T-helper 2 cell (primary cell): ENCODE results near the gene NHSL1.

Source experiments
- DNase-seq, 5 experiments: peaks; one replicate each; pipeline versions ENCODE4 v3.0.0 to v3.0.0-alpha.2; 2012 to 2022

Gene NHSL1

DNA sequence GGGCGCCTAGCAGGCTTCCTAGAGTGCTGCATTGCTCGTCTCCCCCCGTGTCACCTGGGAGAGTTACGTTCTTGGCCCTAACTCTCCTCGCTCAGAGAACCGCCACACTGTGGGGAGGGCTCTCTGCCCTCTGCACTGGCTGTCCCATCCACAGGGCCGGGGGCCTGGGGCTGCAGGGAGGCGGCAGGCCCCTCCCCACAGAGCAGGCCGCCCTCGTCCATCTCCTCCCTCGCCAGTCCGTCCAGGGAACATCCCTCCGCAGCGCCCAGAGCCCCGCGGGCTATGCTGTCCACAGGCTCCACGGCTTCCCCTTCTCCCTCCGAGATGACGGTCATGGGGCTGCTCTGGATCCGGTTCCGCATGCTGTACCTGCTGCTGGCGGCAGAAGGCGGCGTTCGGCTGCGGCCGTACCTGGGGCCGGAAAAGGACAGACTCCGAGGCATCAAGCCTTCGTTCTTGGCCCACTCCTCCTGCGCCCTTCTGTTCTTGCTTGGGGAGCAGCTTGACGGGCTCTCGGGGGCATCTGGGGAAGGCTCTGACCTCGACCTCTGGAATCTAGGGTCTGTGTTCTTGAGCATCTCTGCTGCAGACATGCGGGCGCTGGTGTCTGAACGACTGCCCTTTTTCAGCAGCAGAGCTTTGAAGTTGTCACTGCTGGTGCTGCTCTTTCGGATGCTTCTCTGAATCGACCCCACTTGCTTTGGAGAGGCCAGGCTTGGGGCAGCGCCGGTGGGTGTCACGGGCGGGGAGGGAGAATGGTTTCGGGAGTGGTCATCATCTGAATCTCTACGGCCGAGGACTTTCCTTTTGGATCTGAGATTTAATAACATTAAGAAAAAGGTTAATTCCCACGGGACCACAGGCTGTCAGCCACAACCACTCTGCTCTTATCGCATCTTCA lies 75.0 kb downstream of the NHSL1 start:
- no peak for DNase-seq

DNA sequence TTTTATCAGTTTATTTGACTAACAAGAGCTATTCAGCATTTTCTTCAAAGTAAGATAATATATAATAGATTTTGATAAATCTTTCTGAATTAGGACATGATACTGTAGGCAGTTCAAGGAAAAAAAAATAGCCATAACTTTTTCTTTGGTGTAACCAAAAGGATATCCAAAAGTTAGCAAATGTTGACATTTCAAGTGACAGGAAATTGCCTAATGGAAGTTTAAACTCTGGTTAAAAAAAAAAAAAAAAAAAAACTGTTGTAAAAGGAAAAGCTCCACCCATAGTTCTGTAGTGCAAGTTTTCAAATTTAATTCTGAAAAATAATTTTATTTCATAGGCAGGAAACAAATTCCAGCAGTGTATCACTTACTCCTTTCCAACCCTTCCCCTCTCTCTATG lies 76.4 kb downstream of the NHSL1 start:
- no peak for DNase-seq

DNA sequence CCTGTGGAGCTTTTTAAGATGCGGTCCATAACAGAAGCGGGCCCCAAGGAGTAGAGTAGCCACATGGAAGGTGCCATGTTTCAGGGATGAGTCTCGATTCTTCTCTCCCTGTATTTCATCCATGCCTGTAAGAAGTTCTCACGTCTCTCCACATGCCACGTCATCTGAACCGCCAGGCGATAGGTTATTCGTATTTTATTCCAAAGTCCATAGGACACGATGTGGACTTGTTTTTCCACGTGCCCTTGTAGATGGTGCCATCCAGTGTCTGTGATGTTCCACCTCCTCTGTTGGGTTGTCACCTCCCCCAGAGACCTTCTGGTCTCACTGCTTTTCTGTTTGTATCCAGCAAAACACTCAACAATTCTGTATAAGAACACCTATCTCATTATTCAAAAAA lies 77.7 kb downstream of the NHSL1 start:
- DNase-seq: no peak

DNA sequence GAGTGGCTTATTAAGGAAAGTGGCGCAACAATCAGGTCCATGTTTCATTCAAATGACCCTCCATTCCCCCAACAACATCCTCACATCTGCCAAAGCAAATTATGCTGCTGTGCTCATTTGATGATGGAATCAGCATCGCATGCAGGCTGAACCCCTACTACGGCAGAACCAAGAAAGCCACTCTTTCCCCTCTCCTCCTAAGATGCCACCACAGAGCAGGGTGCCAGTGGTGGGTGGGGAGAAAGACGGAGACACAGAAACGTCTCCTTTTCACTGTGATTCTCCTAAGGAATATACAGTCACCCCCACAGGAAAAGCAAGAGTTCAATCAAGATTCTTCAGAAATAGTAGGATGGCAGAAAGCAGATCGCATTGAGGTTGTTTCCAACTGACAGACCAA lies 78.2 kb downstream of the NHSL1 start:
- DNase-seq: no peak

DNA sequence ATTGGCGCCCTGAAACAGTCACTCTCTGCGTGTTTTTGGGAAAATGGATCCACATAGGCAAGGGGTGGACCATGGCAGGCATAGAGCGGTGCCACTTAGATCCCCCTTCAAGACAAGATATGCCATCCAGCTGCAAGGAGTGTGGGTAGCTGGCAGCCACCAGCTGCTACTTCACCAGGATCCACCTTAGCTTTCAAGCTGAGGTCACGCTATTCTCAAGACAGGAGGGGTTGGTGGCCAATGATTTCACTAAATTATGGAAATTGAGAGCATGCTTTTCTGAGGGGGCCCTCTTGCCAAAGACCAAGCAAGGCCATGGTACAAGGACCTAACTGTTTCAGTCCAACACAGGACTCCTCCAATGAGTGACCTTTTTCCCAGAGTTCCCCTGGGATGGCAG lies 78.9 kb downstream of the NHSL1 start:
- no peak for DNase-seq

DNA sequence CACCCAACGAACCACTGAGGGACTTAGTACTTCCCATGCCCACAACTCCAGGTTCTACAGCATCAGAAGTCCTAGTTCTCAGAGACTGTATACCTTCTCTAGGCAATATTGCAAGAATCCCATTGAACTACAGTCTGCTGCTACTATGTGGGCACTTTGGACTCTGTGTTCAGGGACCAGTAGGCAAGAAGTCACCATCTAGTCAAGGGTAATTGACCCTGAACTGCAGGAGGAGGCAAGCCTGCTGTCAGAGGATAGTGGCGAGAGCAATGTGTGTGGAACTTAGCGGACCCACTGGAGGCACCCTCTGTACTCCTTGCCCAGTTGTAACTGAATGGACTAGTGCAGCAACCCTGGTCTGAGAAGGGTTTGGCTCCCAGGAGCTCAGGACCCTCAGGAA lies 79.5 kb downstream of the NHSL1 start:
- DNase-seq: no peak

DNA sequence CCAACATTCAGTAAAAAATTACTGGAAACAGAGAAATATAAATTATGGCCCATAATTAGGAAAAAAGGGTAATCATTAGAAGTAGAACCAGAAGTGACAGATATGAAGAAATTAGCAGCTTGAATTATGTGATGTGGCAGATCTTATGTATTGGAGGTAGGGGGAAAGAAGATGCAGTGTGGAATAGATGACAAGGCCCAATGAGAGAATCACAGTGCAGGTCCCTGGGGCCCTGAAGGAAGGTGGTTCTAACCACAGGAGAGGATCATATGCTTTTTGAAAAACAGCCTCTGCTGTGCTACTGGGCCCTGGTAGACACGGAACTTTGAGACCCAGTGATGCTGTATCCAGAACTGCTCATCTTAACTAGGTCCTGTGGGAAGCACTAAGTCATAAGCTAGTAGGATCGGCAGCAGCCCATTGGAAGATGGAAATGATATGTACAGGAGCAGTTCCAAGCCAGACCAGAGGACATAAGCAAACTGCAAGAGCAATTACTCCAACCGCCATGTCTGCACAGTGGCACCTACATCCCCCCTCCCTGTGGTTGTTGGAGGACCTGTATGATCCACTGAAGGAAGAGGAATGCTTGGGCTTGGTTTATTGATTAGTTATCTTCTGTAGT lies 81.1 kb downstream of the NHSL1 start:
- DNase-seq: no peak

DNA sequence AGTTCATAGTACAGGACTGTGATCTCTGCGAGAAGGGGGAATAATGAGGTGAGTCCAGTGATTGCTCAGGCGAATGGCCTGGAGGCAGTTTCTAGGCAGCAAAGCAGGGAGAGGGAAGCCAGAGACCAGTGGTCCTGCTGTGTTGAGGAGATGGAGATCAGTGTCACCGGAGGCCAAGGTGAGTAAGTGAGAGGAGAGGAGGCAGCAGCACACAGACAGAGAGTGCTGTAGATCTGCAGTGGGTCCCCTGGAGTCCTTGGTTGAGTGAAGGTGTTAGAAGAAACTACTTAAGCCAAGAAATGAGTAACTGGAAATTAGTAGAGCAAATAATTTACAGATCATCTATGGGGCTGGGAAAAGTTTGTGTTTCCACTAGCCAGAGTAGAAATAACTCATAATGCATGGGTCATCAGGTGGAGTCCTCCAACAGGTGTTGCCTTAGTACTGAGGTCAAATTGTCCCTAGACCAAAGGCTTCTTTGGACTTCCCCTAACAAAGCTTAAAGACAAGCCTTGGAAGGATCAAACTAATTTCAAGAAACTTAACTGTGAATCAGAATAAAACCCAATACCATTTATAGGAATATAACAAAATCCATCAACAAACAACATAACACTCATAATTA lies 81.7 kb downstream of the NHSL1 start:
- no peak for DNase-seq

DNA sequence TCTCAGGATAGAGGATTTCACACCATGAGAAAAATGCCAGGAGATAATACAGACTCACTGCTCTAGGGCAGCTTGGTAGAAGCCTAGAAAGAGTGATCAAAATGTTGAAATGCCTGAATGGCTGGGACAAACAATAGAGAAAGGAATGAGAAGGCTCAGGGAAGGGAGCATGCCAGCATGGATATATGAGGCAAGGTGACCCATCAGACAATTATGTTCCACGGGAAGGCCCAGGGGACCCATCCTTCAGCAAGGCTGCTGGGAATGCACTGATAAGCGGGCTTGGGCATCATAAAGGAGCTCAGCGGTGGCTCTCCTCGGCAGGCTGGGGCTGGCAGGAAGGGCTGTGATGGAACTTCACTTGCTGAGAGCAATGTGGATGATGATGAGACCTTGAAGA lies 83.1 kb downstream of the NHSL1 start:
- DNase-seq: no peak

DNA sequence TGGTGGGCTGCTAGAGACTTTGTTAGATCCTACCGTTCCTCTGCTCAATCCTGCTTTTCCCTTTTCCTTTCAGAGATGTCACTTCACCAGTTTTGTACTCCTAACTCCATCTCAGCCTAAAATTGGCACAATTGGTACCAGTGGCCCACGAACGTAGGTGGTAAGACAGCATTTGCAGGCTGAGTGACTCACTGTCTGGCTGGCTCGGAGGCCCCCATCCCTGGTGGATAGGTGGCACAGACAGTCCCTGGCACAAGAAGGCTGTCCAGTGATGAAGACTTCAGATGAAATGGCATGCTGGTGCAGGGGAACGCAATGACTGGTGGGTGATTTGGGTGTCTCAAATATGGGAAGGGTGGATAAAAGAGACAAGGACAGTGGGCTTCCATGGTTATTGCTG lies 84.2 kb downstream of the NHSL1 start:
- no peak for DNase-seq

DNA sequence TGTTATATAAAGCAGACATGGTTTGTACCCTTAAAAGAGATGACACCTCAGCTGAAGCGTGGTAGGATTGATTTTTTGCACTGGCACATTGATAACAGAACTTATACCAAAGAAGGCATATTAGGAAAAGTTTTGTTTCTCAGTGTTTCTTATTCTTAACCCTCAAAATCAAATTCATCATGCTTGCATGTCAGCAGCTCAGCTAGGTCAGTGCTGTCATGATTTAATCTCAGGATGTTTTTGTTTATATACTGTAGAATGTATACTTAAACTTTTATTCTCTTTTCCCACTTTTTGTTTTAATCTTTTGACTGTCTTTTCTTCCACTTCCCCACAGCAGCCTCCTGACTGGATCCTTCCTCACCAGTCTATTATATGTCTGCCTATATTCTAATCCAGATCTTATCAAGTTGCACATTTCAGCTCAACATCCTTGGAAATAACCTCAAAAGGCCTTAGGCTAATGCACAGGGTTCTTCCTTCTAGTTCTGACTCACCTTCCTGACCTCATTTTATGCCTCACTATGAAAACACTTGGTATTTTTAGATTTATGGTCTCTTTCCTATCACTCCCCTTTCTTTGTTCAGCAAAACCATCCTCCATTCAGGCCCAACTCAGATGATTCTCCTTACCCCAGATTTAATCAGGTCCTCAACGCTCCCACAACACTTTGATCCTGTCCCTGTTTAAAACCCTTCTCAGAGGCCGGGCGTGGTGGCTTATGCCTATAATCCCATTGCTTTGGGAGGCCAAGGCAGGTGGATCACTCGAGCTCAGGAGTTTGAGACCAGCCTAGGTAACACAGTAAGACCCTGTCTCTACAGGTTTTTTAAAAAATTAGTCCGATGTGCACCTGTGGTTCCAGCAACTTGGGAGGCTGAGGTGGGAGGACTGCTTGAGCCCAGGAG lies 88.1 kb downstream of the NHSL1 start:
- DNase-seq: peak in 1 of 5 experiments; percentile 85

DNA sequence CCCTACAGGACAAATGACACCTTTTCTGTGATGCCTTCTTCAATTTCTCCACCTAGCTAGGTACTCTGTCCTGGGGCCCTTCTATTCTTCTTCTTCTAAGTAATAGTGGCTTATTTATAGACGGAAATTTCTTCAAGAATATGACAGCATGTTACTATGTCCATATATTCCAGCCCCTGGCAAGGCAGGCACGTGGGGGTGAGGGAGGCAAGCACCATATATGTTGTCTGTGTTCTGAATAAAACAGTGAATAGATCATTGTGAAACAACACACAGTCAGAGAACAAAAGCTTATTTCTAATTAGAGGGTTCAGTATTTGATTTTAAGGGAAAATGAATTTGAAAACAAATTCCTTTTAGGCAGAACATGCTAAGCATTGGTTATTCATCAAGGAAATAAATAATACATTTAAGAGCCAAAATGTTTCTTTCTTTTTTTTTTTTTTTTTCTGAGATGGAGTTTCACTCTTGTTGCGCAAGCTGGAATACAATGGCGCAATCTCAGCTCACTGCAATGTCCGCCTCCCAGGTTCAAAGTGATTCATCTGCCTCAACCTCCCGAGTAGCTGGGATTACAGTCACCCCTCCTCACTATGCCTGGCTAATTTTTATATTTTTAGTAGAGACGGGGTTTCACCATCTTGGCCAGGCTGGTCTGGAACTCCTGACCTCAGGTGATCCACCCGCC lies 89.1 kb downstream of the NHSL1 start:
- no peak for DNase-seq

DNA sequence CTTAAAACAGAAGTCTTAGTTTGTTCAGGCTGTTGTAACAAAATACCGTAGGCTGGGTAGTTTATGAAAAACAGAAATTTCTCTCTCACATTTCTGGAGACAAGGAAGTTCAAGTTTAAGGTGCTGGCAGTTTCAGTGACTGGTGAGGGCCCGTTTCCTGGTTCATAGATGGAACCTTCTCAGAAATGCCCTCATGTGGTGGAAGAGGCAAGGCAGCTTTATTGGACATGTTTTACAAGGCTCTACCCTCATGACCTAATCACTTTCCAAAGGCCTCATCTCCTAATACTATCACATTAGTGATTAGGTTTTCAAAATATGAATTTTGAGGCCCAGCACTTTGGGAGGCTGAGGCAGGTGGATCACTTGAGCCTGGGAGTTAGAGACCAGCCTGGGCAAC lies 92.9 kb downstream of the NHSL1 start:
- DNase-seq: peak in 1 of 5 experiments; percentile 16

DNA sequence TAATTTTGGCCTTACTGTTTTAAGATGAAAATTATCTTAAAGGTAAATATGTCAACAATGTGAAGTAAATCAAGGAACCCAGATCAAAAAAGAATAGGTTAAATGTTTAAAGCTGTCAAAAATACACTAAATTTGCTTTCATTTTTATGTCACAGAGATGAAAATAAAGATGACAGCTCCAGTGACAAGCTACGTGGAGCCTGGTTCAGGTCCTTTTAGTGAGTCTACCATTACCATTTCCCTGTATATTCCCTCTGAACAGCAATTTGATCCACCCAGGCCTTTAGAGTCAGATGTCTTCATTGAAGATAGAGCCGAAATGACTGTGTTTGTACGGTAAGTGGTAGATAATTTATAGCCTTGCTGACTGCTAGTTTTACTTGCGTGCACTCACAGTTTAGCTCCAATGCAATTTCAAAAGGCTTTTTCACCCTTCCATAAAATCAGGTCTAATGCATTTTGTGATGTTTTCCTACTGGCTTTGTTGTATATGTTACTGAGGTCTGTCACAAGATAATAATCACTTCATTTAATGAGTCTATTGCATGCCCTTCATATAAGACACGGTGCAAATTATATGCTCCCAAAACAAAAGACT lies 93.4 kb downstream of the NHSL1 start:
- DNase-seq: no peak

DNA sequence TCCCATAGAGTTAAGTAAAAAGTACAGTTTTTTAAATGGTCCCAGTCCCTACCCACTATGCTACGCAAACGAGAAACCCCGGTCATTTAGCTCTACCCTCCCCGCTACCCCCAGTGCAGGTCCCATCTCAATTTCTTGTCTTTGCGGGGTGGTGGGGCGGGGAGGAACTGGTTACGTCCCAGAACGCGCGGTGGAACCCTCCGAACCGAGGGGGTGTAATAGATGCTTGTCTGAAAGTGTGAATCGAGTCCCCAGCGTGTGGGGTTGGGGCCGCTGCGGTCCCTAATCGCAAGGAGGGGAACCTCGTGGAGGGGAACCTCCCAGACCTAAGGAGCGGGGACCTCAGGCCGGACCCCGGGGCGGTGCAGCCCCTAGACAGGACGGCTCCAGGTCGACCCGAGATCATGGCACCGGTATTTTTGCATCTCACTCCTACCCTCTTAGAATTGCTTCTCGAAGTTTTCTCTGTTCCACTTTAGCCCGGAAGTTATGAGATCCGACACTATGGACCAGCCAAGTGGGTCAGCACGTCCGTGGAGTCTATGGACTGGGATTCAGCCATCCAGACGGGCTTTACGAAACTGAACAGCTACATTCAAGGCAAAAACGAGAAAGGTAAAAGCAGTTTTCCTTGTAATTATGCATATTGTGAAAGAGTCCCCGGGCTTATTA lies 94.5 kb downstream of the NHSL1 start:
- peak in 2 of 5 experiments; percentile 14 to 47 for DNase-seq

DNA sequence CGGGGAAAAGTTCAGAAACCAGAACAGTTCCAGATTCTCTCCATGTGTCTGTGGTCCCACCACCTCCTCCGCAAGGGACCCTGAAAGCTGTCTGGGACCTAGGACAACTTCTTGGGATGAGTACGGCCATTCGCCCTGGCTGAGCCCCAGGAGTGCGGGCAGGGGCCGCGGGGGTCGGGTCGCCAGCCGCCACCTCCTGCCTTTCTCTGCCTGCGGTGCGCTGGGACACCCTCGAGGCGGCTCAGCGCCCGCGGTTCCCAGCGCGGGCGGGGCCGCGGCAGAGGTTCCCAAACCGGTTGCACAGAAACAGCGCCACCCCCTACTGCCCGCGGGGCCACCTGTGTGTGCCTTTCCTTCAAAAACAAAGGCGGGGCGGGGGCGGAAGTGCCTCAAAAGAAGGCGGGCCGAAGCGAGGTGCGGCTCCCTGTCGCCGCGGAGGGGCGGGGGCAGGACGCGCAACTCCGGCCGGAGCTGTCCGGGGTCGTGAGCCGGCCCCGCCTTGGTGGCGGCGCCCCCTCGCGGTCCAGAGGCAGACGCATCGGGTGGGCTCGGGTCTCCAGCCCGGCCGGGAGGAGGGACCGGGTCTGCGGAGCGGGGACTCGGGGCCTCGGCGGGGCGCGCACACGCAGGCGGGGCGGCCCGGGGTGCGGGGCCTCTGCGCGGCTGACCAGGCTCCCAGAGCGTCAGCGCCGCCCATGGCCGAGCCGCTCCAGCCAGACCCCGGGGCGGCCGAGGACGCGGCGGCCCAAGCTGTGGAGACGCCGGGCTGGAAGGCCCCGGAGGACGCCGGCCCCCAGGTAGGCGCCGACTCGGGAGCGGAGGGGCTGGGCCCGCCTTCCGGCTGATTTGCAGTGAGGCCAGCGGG lies 95.3 kb downstream of the NHSL1 start, which contains the start of gene HEBP2:
Gene HEBP2, plus strand, starts transcription at position 423 of the 865 bp plus-strand sequence. Its CDS starts 273 bp downstream, at position 696.
- DNase-seq: peak; percentile 81 to 95 (median 85)

DNA sequence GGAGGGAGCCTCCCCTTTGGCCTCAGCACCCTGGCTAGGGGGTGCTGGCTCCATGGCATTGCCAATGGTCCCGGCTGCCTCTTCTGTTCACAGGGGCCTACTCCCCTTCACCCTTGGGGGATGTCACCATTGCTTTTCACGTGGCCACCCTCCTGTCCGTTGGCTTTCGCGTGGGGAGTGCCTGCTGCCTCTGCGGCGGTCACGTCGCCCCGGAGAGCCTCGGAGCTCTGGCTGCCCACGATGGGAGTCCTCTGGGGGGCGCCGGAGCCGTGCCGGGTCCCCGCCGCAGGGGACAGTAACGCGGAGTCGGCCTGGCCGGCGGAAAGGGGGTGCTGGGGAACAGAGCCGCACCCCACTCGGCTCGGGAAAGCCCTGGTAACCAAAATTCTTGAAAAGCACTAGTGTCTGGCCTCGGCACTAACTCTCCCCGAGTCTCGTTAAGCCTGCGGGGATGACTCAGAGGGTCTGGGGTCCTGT lies 95.9 kb downstream of the NHSL1 start:
- peak in 3 of 5 experiments; percentile 17 to 28 (median 22) for DNase-seq

DNA sequence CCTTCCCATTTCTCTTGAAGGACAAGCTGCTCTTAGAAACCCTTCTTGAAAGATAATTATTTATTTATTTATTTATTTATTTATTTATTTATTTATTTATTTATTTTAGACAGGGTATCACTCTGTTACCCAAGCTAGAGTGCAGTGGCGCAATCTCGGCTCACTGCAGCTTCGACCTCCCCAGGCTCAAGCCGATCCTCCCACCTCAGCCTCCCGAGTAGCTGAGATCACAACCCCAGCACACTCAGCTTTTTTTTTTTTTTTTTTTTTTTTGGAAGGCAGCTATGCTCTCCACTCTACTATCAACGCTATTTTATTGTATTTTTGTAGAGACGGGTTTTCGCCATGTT lies 96.5 kb downstream of the NHSL1 start:
- DNase-seq: no peak

DNA sequence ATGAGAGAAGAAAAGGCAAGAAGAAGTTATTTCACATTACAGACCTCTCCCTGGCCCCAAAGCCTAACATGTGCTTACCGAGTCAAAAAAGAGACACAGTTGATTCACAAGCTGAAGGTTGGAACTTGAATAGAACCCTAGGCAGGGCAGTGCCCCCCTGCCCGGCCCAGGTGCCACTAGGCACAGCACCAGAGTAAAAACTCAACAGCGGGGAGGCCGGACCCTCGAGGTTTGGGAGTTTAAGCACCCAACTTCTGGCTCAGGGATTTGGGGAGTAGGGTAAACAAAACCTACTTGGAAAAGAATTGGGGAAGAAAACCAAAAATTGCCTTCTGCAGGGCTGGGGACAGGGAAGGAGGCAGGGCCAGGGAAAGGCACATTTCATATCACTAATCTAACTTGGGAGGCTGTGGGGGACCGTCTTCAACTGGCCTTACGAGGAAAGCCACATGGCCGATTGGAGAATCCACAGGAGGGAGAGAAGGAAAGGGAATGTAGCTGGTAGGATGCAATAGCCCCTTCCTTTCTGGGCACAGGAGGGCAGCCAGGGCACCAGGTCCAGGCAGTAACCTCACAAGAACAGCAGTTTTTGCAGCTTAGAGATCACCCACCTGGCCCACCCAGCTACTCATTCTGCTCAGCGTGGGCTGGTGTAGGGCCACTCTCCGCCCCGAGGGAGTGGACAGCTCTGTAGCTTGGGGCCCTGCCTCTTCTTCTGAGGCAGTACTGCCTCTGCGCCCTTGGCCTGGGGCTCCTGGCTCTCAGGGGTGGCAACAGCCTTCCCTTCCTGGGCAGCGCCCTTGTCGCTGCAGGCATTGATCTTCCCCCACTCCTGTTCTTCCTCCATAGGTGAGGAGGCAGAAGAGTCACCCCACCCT lies 97.1 kb downstream of the NHSL1 start:
- no peak for DNase-seq
